ENCODE data around the gene IFITM5.
A peak's percentile ranks its signal among the peaks of the same experiment; 100 is the strongest.

The IFITM5 gene

GRCh38 chr11:279040-279965 is 20.0 kb downstream of the IFITM5 start:
- H3K27ac ChIP-seq: peak overlapping the region; percentile 86
- peak overlapping the region; percentile 84 for H3K4me3 ChIP-seq (ENCODE audit: low read depth in 1 of 2, low read length in 1 of 2)
- peaks cover 60 to 77% of the 10 kb centered on the region in 2 experiments for H3K4me1 ChIP-seq (ENCODE audit: control insufficient read depth in 1 of 2, insufficient read depth in 1 of 2, low read depth in 1 of 2, low read length in 1 of 2)
- H3K9me3 ChIP-seq: no peaks in the 10 kb centered on the region
- peaks cover 76% of the 10 kb centered on the region for H3K27me3 ChIP-seq
- H3K36me3 ChIP-seq: peaks cover 35% of the 10 kb centered on the region
- TF ChIP-seq CTCF (IDR thresholded peaks at IDR 0.05): no peak

GRCh38 chr11:278001-278951 is 21.1 kb downstream of the IFITM5 start, which contains the start of gene NLRP6:
Gene NLRP6 (plus strand): TSS chr11:278407. CDS start chr11:278570, 163 bp downstream.
- H3K36me3 ChIP-seq: peaks cover 30% of the 10 kb centered on the region
- no peaks in the 10 kb centered on the region for H3K9me3 ChIP-seq
- peaks cover 66% of the 10 kb centered on the region for H3K27me3 ChIP-seq
- peak within 1 kb of the TSS; percentile 84 for H3K4me3 ChIP-seq (ENCODE audit: low read depth in 1 of 2, low read length in 1 of 2)
- peaks cover 52 to 74% of the 10 kb centered on the region in 2 experiments for H3K4me1 ChIP-seq (ENCODE audit: control insufficient read depth in 1 of 2, insufficient read depth in 1 of 2, low read depth in 1 of 2, low read length in 1 of 2)
- H3K27ac ChIP-seq: peak within 1 kb of the TSS; percentile 86
- TF ChIP-seq CTCF (IDR thresholded peaks at IDR 0.05): no peak

- no peak for TF ChIP-seq CTCF (IDR thresholded peaks at IDR 0.05)
- H3K27me3 ChIP-seq: peaks cover 46% of the 10 kb centered on the region
- peak overlapping the region in 1 of 2 experiments; percentile 84 for H3K4me3 ChIP-seq (ENCODE audit: low read depth in 1 of 2, low read length in 1 of 2)
- H3K9me3 ChIP-seq: no peaks in the 10 kb centered on the region
- H3K36me3 ChIP-seq: peaks cover 12% of the 10 kb centered on the region
- peaks cover 39 to 57% of the 10 kb centered on the region in 2 experiments for H3K4me1 ChIP-seq (ENCODE audit: control insufficient read depth in 1 of 2, insufficient read depth in 1 of 2, low read depth in 1 of 2, low read length in 1 of 2)
- H3K27ac ChIP-seq: no peak overlapping the region
Observed at GRCh38 chr11:276219-276618, 23.1 kb downstream of the IFITM5 start.

- Histone ChIP-seq H3K4me3 (ENCODE audit: low read depth in 1 of 2, low read length in 1 of 2) (no peak overlapping the region), H3K27ac (peak overlapping the region; percentile 1), H3K4me1 (ENCODE audit: control insufficient read depth in 1 of 2, insufficient read depth in 1 of 2, low read depth in 1 of 2, low read length in 1 of 2) (peaks cover 44 to 71% of the 10 kb centered on the region in 2 experiments), H3K9me3 (no peaks in the 10 kb centered on the region), H3K36me3 (no peaks in the 10 kb centered on the region), H3K27me3 (peaks cover 12% of the 10 kb centered on the region)
- no peak for TF ChIP-seq CTCF (IDR thresholded peaks at IDR 0.05)
Observed at GRCh38 chr11:272931-273198, 26.5 kb downstream of the IFITM5 start.

GRCh38 chr11:272195-272930 is 27.0 kb downstream of the IFITM5 start:
- peak overlapping the region; percentile 34 for H3K27ac ChIP-seq
- H3K27me3 ChIP-seq: peaks cover 7% of the 10 kb centered on the region
- no peak overlapping the region for H3K4me3 ChIP-seq (ENCODE audit: low read depth in 1 of 2, low read length in 1 of 2)
- no peaks in the 10 kb centered on the region for H3K9me3 ChIP-seq
- H3K36me3 ChIP-seq: no peaks in the 10 kb centered on the region
- TF ChIP-seq CTCF (IDR thresholded peaks at IDR 0.05): no peak
- peaks cover 41 to 70% of the 10 kb centered on the region in 2 experiments for H3K4me1 ChIP-seq (ENCODE audit: control insufficient read depth in 1 of 2, insufficient read depth in 1 of 2, low read depth in 1 of 2, low read length in 1 of 2)

Data from neutrophil (primary cell).